Lung (tissue), 12 donors: ENCODE measurements around the gene RIC3. TPM values are rescaled to one million over a fixed set of nuclear protein-coding genes. Genes with fewer than 3 reads are reported as not detected.
A peak's percentile ranks its signal among the peaks of the same experiment; 100 is the strongest.

ENCODE experiments used
- ATAC-seq: fragments of 200-7000 bp; cut with Tn5 transposase; one replicate; pipeline ENCODE4 v1.9.1; 2020; ENCODE audit warnings: moderate number of reproducible peaks; ENCODE audit not compliant: insufficient read depth, low FRiP score
- DNase-seq, 3 donors: peaks; one replicate each; pipeline ENCODE4 v3.0.0-alpha.2; 2013 to 2017
- H3K27ac ChIP-seq, 2 donors: one replicate each; pipeline ENCODE4 v1.5.1; 2013; ENCODE audit warnings: mild to moderate bottlenecking in 2 of 2, moderate library complexity in 2 of 2, control low read depth in 1 of 2, inconsistent platforms in 1 of 2, low read depth in 1 of 2, low read length in 1 of 2
- H3K27me3 ChIP-seq, 3 donors: one replicate each; pipeline ENCODE4 v1.5.1; 2013; ENCODE audit warnings: low read length in 2 of 3; ENCODE audit not compliant: control insufficient read depth in 3 of 3, insufficient read depth in 3 of 3
- H3K36me3 ChIP-seq, 4 donors: one replicate each; pipeline ENCODE4 v1.5.1; 2013; ENCODE audit warnings: low read length in 4 of 4, mild to moderate bottlenecking in 1 of 4, moderate library complexity in 1 of 4; ENCODE audit not compliant: control insufficient read depth in 4 of 4, insufficient read depth in 4 of 4
- H3K4me1 ChIP-seq, 5 donors: one replicate each; pipeline ENCODE4 v1.5.1; 2013; ENCODE audit warnings: low read length in 5 of 5, mild to moderate bottlenecking in 2 of 5, moderate library complexity in 1 of 5; ENCODE audit not compliant: control insufficient read depth in 5 of 5, insufficient read depth in 5 of 5
- H3K4me3 ChIP-seq: one replicate; pipeline ENCODE4 v1.5.1; 2013; ENCODE audit warnings: mild to moderate bottlenecking, control low read depth, moderate library complexity
- H3K9ac ChIP-seq, 2 donors: one replicate each; pipeline ENCODE4 v1.5.1; 2013; ENCODE audit warnings: low read length in 2 of 2, control low read depth in 1 of 2; ENCODE audit not compliant: insufficient read depth in 1 of 2
- H3K9me3 ChIP-seq, 4 donors: one replicate each; pipeline ENCODE4 v1.5.1; 2013; ENCODE audit warnings: low read length in 3 of 4, mild to moderate bottlenecking in 1 of 4, moderate library complexity in 1 of 4; ENCODE audit not compliant: control insufficient read depth in 4 of 4, insufficient read depth in 3 of 4
- WGBS, 2 donors: extraction: QIAGEN DNeasy Blood & Tissue Kit; methylation state at CpG; one replicate each; pipeline ENCODE4 v1.1.7; 2013; 5-methylcytosine and 5-hydroxymethylcytosine counted together
- polyA plus RNA-seq, 2 donors: library from polyadenylated mRNA; stranded (reverse); fragments of 200-250 nt; gene quantifications; one replicate each; pipeline ENCODE4 v1.2.1, GENCODE V29; 2013
- total RNA-seq, 2 donors: library from RNA; depleted of rRNA in 1 of 2; stranded (reverse); fragments of >200 nt in 1 of 2; gene quantifications; one replicate each; pipeline ENCODE4 v1.2.1, GENCODE V29; 2014 to 2021
- TF ChIP-seq, protein P1 (sequence below): IDR thresholded peaks from 2 replicates; pipeline ENCODE4 v1.5.1; 2012; ENCODE audit warnings: mild to moderate bottlenecking; ENCODE audit errors: control extremely low read depth, extremely low read depth
- donor health status: control.
- donor health status: control.
- donor health status: Bipolar disorder and iron deficiency.
- donor health status: healthy.
- donor health status: DM: yes; HTN: yes; CAD: no.

The RIC3 gene
- total and polyA plus RNA-seq, 4 donors: 2.0 to 10.2 (median 9.7) TPM

DNA sequence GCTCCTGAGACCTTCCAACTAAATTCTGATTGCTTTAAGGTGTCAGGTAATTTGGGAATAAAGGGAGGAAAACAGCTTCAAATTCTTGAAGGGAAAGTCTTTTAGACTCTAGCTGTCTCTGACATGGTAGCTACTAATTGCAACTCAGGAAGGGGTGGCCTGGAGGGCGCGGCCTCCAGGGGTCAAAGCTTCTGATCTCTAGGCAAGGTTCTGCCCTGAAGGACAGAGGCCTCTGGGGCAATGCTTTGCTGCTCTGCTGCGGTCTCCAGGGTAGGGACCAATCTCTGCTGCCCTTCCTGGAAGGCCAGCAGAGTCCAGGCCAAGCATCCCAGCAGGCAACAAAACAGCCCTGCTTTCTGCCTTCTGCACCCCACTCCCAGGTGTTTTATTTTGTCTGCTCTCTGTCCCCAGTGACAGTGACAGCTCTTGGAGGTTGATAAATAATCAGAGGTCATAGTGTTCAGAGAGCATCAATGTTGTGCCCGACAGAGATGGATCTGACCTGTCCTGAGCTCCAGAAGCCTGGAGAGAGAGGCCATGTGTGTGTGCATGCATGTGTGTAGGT, 89.6 kb downstream of the RIC3 start:
- no peak for DNase-seq
- TF ChIP-seq, protein P1, sequence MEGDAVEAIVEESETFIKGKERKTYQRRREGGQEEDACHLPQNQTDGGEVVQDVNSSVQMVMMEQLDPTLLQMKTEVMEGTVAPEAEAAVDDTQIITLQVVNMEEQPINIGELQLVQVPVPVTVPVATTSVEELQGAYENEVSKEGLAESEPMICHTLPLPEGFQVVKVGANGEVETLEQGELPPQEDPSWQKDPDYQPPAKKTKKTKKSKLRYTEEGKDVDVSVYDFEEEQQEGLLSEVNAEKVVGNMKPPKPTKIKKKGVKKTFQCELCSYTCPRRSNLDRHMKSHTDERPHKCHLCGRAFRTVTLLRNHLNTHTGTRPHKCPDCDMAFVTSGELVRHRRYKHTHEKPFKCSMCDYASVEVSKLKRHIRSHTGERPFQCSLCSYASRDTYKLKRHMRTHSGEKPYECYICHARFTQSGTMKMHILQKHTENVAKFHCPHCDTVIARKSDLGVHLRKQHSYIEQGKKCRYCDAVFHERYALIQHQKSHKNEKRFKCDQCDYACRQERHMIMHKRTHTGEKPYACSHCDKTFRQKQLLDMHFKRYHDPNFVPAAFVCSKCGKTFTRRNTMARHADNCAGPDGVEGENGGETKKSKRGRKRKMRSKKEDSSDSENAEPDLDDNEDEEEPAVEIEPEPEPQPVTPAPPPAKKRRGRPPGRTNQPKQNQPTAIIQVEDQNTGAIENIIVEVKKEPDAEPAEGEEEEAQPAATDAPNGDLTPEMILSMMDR: no peak
- no peak overlapping the region for H3K9ac ChIP-seq

DNA sequence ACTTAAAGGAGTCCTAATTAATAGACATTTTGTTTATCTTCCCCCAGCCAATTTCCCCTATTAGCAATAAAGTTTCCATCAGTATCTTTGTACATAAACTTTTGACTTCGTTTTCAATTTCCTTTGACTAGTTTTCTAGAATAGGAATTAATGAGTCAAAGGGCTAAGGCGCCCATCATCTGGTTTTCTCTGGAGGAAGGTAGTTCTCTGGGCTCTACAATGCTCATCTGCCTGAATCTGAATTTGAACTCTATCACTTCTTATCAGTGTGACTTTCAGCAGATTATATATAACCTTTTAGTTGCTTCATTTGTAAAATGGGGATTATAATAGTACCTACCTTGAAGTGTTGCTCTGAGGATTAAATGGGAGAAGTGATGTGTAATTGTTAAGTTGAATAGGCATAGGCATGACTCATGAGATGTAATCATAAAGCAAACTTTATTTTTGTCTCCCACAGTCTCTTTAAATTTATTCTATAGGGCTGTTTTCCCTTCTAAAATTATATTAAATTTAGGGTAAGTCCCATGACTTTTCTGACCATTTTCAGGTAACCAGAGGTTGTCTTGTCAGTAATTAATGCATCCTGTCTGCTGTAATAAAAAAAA, 93.6 kb downstream of the RIC3 start:
- TF ChIP-seq, protein P1: no peak
- Histone ChIP-seq H3K4me3 (no peak overlapping the region), H3K4me1 (peaks cover 0 to 7% (median 0%) of the 10 kb centered on the region in 5 donors), H3K27ac (no peak overlapping the region), H3K9ac (no peak overlapping the region), H3K36me3 (no peaks in the 10 kb centered on the region), H3K9me3 (no peaks in the 10 kb centered on the region), H3K27me3 (peaks cover 0 to 7% (median 0%) of the 10 kb centered on the region in 3 donors)
- DNase-seq: no peak
- 58 to 70% methylated on average over 2 of the region's 2 CpGs for WGBS, 2 donors
- no peak for ATAC-seq

More for the DNA sequence above, 89.6 kb downstream of the RIC3 start:
- peaks cover 0 to 4% (median 0%) of the 10 kb centered on the region in 3 donors for H3K27me3 ChIP-seq
- ATAC-seq: no peak
- H3K4me3 ChIP-seq: no peak overlapping the region
- 82 to 89% methylated on average over 4 of the region's 4 CpGs for WGBS, 2 donors
- H3K4me1 ChIP-seq: peaks cover 0 to 31% (median 8%) of the 10 kb centered on the region in 5 donors
- H3K9me3 ChIP-seq: no peaks in the 10 kb centered on the region
- no peak overlapping the region for H3K27ac ChIP-seq
- no peaks in the 10 kb centered on the region for H3K36me3 ChIP-seq

DNA sequence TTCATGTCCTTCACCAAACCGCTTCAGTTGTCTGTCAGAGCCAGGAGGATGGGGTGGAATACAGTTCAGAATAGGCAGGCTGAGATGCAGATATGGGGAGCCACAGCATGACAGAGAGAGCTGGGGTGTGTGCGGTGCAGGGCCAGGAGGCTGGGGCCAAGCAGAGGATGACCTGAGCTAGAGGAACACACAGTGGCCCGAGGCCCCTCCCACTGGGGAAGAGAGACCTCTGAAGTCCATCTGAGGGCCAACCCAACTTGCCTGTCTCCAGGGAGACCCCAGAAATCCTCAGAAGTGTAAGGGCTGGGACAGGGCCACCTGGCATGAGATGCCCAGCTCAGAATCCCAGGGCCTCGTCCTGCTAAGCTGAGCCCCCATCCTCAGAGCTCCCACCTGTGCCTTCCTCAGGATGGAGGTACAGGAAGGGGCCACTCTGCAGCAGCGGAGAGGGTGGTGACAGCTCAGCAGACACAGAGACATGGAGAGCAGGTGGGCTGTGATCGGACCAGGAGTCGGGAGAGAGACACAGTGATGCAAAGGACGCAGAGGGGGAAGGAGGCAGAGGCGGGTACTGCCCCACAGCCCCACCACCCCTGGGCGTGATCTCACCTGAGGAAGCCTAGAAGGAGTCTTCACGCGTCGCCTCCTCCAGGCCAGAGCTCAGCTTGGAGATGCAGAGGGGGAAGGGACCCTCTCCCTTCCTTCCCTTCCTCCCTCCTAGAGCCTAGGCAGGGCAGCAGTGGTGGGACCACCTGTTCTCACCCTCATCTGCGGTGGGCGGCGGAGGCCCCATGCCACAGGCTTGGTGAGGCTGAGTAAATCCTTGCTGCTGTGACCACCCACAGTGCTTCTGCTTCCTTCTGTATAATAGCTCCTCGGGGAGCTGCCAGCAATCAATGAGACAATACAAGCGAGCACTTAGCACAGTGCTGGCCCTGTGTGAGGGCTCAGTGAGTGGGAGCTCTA, 96.9 kb downstream of the RIC3 start:
- H3K27ac ChIP-seq: no peak overlapping the region
- H3K9ac ChIP-seq: no peak overlapping the region
- ATAC-seq: no peak
- peak in 1 of 3 donors; percentile 9 for DNase-seq
- H3K27me3 ChIP-seq: peaks cover 0 to 3% (median 0%) of the 10 kb centered on the region in 3 donors
- H3K9me3 ChIP-seq: no peaks in the 10 kb centered on the region
- no peaks in the 10 kb centered on the region for H3K36me3 ChIP-seq
- 70 to 73% methylated on average over 16 to 18 of the region's 18 CpGs for WGBS, 2 donors
- no peak overlapping the region for H3K4me3 ChIP-seq
- peaks cover 3 to 29% (median 10%) of the 10 kb centered on the region in 5 donors for H3K4me1 ChIP-seq
- TF ChIP-seq, protein P1: no peak
